WTC11 (cell line): ENCODE results near the gene SLTM. TPM values are rescaled to one million over a fixed set of nuclear protein-coding genes. Genes with fewer than 3 reads are reported as not detected.
A peak's percentile ranks its signal among the peaks of the same experiment; 100 is the strongest.

Experiments used
- AR ChIP-seq: fragments of 250-450 bp; sonication (Bioruptor Pico); IDR thresholded peaks from 2 replicates; pipeline ENCODE4 v1.9.0; 2021; ENCODE audit warnings: mild to moderate bottlenecking
- CDX4 ChIP-seq: fragments of 250-450 bp; sonication (Bioruptor Pico); IDR thresholded peaks from 2 replicates; pipeline ENCODE4 v1.9.0; 2021; ENCODE audit warnings: moderate library complexity, mild to moderate bottlenecking, inconsistent platforms, borderline replicate concordance
- E2F4 ChIP-seq: sonication (generic); formaldehyde crosslinking; IDR thresholded peaks from 2 replicates; pipeline ENCODE4 v1.8.1; 2022; ENCODE audit warnings: low read depth, mild to moderate bottlenecking, moderate library complexity, missing genetic modification reagents, borderline replicate concordance
- ESRRA ChIP-seq: sonication (generic); formaldehyde crosslinking; IDR thresholded peaks from 2 replicates; pipeline ENCODE4 v1.8.1; 2022; ENCODE audit warnings: mild to moderate bottlenecking, missing genetic modification reagents, borderline replicate concordance
- ETV6 ChIP-seq: sonication (generic); formaldehyde crosslinking; IDR thresholded peaks from 2 replicates; pipeline ENCODE4 v1.8.1; 2022; ENCODE audit warnings: mild to moderate bottlenecking, missing genetic modification reagents
- FOXJ3 ChIP-seq: sonication (generic); formaldehyde crosslinking; IDR thresholded peaks from 2 replicates; pipeline ENCODE4 v1.9.0; 2021; ENCODE audit warnings: missing genetic modification reagents, mild to moderate bottlenecking, borderline replicate concordance
- HMGA2 ChIP-seq: fragments of 250-450 bp; sonication (Bioruptor Pico); IDR thresholded peaks from 2 replicates; pipeline ENCODE4 v1.4.0; 2021; ENCODE audit warnings: mild to moderate bottlenecking, moderate library complexity
- NR2C2 ChIP-seq: sonication (generic); formaldehyde crosslinking; IDR thresholded peaks from 2 replicates; pipeline ENCODE4 v1.8.0; 2022; ENCODE audit warnings: mild to moderate bottlenecking, missing genetic modification reagents
- PREB ChIP-seq: sonication (generic); formaldehyde crosslinking; IDR thresholded peaks from 2 replicates; pipeline ENCODE4 v1.8.1; 2022; ENCODE audit warnings: mild to moderate bottlenecking, missing genetic modification reagents, moderate library complexity, borderline replicate concordance
- RELA ChIP-seq: sonication (generic); formaldehyde crosslinking; IDR thresholded peaks from 2 replicates; pipeline ENCODE4 v1.8.1; 2022; ENCODE audit warnings: missing genetic modification reagents, mild to moderate bottlenecking, borderline replicate concordance
- SMAD3 ChIP-seq: sonication (generic); formaldehyde crosslinking; IDR thresholded peaks from 2 replicates; pipeline ENCODE4 v1.8.0; 2022; ENCODE audit warnings: missing genetic modification reagents, mild to moderate bottlenecking, borderline replicate concordance
- SP1 ChIP-seq: sonication (generic); formaldehyde crosslinking; conservative IDR thresholded peaks from 2 replicates; pipeline ENCODE4 v1.8.1; 2022; ENCODE audit warnings: missing genetic modification reagents
- STAT6 ChIP-seq: sonication (generic); formaldehyde crosslinking; conservative IDR thresholded peaks from 2 replicates; pipeline ENCODE4 v1.8.1; 2023; ENCODE audit warnings: mild to moderate bottlenecking, low read depth, missing genetic modification reagents, moderate library complexity
- TCF7 ChIP-seq: sonication (generic); formaldehyde crosslinking; IDR thresholded peaks from 2 replicates; pipeline ENCODE4 v1.8.0; 2022; ENCODE audit warnings: mild to moderate bottlenecking, low read depth, missing genetic modification reagents, moderate library complexity
- TEAD1 ChIP-seq: sonication (generic); formaldehyde crosslinking; IDR thresholded peaks from 2 replicates; pipeline ENCODE4 v1.8.0; 2022; ENCODE audit warnings: mild to moderate bottlenecking, missing genetic modification reagents
- USF1 ChIP-seq: sonication (generic); formaldehyde crosslinking; IDR thresholded peaks from 2 replicates; pipeline ENCODE4 v1.8.0; 2022; ENCODE audit warnings: mild to moderate bottlenecking, missing genetic modification reagents
- ZNF121 ChIP-seq: sonication (generic); formaldehyde crosslinking; IDR thresholded peaks from 2 replicates; pipeline ENCODE4 v1.8.0; 2023; ENCODE audit warnings: missing genetic modification reagents
- ZNF138 ChIP-seq: sonication (generic); formaldehyde crosslinking; conservative IDR thresholded peaks from 2 replicates; pipeline ENCODE4 v1.8.1; 2022; ENCODE audit warnings: mild to moderate bottlenecking, moderate library complexity, missing genetic modification reagents
- ZSCAN18 ChIP-seq: fragments of 250-450 bp; sonication (Bioruptor Pico); IDR thresholded peaks from 2 replicates; pipeline ENCODE4 v2.1.2; 2022; ENCODE audit warnings: mild to moderate bottlenecking, moderate library complexity
- total RNA-seq: library from RNA; stranded (reverse); gene quantifications from 3 replicates; pipeline ENCODE4 v1.2.3, GENCODE V29; 2021
- TF ChIP-seq, protein P1 (sequence below): sonication (generic); formaldehyde crosslinking; IDR thresholded peaks from 2 replicates; pipeline ENCODE4 v1.8.1; 2022; ENCODE audit warnings: mild to moderate bottlenecking, moderate library complexity, missing genetic modification reagents
- TF ChIP-seq, protein P2 (sequence below): sonication (generic); formaldehyde crosslinking; IDR thresholded peaks from 2 replicates; pipeline ENCODE4 v1.8.1; 2023; ENCODE audit warnings: mild to moderate bottlenecking, missing genetic modification reagents, moderate library complexity
- TF ChIP-seq, protein P3 (sequence below): fragments of 250-450 bp; sonication (Bioruptor Pico); conservative IDR thresholded peaks from 2 replicates; pipeline ENCODE4 v1.9.0; 2021; ENCODE audit warnings: mild to moderate bottlenecking

Gene SLTM
- total RNA-seq, 1 experiment from 2014 or later, result 126 TPM

DNA sequence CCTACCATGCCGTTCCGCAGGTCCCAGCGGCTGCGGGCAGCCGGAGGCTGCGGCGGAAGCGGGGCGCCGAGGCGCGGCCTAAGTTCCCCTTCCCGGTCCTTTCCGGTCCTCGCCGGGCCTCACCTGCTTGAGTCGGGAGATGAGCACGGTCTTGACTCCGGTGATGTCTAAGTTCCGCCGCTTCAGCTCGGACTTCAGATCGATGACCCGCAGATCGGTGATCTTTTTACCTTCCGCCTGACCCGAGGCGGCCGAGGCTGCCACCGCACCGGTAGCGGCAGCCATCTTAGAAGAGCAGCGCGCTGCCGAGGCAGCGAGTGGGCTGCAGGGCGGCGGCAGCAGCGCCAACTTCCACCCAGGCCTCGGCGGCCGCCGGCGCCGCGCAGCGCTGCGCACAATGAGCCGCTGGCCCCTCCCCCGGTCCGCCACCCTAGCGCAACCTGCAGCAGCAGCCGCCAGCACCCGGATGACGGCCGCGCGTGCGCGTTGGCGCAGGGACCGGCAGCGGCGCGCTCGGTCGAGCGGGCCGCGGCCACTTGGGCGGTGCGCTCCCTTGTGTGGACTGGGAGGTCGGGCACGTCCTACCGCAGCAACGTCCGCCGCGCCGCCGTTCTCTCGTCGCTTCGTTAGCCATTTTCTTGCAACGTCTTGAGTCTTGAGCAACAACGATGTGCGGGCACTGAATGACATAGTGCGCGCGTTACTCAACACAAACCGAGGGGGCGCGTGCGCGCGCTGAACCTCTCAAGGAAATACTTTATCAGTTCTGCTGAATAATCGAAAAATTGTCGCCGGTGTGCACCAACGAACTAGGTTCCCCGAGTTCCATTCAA lies at the start of gene SLTM (continued):
- no peak for TF ChIP-seq TCF7 (CRISPR knock-in tag)
- TF ChIP-seq RELA, result peak; percentile 64; the same call in 1 of the 2 replicates
- no peak for TF ChIP-seq ESRRA (CRISPR knock-in tag)
- TF ChIP-seq CDX4 (CRISPR knock-in tag), result no peak
- TF ChIP-seq NR2C2 (CRISPR knock-in tag), result no peak
- 0 out of 2 replicates have a peak, but pooled peaks have one; percentile 29 for TF ChIP-seq ZNF138 (CRISPR knock-in tag)
- peak; percentile 68; the same call in 1 of the 2 replicates for TF ChIP-seq E2F4 (CRISPR knock-in tag)
- TF ChIP-seq, protein P1, sequence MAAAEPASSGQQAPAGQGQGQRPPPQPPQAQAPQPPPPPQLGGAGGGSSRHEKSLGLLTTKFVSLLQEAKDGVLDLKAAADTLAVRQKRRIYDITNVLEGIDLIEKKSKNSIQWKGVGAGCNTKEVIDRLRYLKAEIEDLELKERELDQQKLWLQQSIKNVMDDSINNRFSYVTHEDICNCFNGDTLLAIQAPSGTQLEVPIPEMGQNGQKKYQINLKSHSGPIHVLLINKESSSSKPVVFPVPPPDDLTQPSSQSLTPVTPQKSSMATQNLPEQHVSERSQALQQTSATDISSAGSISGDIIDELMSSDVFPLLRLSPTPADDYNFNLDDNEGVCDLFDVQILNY (CRISPR knock-in tag), result 0 out of 2 replicates have a peak, but pooled peaks have one; percentile 36
- TF ChIP-seq USF1 (CRISPR knock-in tag), result no peak
- TF ChIP-seq FOXJ3 (CRISPR knock-in tag), result no peak
- TF ChIP-seq AR (CRISPR knock-in tag), result no peak
- peak; percentile 91 for TF ChIP-seq ETV6 (CRISPR knock-in tag)
- peak; percentile 21 for TF ChIP-seq SMAD3 (CRISPR knock-in tag)
- TF ChIP-seq PREB (CRISPR knock-in tag), result no peak
- TF ChIP-seq HMGA2 (CRISPR knock-in tag), result no peak
- TF ChIP-seq, protein P2, sequence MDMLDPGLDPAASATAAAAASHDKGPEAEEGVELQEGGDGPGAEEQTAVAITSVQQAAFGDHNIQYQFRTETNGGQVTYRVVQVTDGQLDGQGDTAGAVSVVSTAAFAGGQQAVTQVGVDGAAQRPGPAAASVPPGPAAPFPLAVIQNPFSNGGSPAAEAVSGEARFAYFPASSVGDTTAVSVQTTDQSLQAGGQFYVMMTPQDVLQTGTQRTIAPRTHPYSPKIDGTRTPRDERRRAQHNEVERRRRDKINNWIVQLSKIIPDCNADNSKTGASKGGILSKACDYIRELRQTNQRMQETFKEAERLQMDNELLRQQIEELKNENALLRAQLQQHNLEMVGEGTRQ (CRISPR knock-in tag), result peak; percentile 37; the same call in 1 of the 2 replicates
- TF ChIP-seq, protein P3, sequence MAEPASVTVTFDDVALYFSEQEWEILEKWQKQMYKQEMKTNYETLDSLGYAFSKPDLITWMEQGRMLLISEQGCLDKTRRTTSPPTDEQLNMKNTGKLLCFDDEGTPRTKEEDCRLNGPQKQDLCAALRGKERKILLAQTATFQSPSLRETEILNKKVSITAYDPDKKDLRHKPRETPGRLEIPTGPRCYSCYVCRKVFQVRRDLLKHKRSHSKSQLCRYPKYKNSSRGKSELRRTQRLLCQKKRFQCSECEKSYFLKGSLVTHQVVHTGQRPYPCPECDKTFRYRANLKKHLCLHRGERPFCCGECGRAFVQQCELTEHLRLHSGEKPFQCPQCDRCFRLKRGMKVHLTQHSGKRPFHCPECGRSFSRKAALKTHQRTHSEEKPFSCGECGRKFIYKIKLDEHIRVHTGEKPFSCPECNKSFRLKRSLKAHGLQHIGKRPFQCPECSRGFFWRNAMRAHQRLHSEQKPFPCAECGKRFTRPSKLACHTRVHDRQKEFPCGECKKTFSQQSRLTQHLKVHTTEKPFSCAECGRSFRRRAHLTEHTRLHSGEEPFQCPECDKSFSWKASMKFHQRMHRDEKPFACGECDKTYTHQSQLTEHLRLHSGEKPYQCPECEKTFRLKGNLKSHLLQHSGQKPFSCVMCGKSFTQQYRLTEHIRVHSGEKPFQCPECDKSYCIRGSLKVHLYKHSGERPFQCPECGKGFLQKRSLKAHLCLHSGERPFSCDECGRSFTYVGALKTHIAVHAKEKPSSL (CRISPR knock-in tag), result no peak
- TF ChIP-seq SP1 (CRISPR knock-in tag), result peak; percentile 66; the same call in 1 of the 2 replicates
- TF ChIP-seq ZNF121 (CRISPR knock-in tag), result no peak
- TF ChIP-seq STAT6 (CRISPR knock-in tag), result no peak
- peak; percentile 85; the same call in 1 of the 2 replicates for TF ChIP-seq TEAD1 (CRISPR knock-in tag)
- no peak for TF ChIP-seq ZSCAN18 (CRISPR knock-in tag)
